NCI-H1417 (cell line): Measurements from ENCODE around the gene DYSF.
"Not testable (repeated sequence)": the region's sequence is repeated elsewhere in the genome, so short reads cannot be mapped to it uniquely, and the experiment has no call there.

Source experiments
- DNase-seq, 3 experiments: peaks; one replicate each; lab custom pipeline; 2025; lab: John Stamatoyannopoulos, UW

Gene DYSF

DNA sequence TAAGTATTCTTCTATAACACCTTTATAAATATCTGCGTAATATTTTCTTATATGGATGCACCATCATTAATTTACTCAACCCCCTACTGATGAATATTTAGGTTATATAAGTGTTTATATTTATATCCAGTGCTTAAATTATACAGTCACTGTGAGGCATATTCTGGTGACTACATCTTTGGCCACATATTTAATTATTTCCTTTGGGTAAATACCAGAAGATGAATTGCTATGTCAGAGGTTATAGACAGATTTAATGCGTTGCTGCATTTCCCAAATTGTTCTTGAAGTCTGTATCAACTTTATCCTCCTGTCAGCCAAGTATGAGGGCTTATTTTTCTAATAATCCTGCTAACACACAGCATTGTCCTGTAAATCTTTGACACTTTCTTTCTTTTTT lies 18.7 kb downstream of the DYSF start:
- no peak for DNase-seq

DNA sequence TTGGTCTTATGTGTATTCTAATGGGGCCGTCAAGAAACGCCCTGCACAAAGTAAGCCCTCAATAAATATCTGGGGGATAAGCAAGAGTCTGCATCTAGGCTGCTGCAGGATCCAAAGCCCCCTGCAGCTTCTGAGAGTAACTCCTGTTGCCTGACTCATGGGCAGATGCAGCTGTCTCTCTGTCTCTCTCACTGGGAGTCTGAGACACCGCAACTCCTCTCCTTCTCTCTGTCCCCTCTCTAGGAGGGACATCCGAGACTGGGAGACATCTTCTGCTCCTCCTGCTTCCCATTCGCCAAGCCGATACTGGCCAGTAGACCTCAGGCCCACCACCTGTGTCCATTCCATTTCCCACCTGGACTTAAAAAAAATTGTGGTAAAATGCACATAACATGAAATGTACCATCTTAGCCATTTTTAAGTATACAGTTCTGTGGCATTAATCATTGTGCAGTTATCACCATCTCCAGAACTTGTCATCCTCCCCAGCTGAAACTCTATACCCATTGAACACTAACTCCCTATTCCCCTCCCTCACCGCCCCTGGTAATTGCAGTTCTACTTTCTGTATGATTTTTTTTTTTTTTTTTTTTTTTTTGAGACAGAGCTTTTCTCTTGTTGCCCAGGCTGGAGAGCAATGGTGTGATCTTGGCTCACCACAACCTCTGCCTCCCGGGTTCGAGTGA lies 20.1 kb downstream of the DYSF start:
- no peak for DNase-seq

DNA sequence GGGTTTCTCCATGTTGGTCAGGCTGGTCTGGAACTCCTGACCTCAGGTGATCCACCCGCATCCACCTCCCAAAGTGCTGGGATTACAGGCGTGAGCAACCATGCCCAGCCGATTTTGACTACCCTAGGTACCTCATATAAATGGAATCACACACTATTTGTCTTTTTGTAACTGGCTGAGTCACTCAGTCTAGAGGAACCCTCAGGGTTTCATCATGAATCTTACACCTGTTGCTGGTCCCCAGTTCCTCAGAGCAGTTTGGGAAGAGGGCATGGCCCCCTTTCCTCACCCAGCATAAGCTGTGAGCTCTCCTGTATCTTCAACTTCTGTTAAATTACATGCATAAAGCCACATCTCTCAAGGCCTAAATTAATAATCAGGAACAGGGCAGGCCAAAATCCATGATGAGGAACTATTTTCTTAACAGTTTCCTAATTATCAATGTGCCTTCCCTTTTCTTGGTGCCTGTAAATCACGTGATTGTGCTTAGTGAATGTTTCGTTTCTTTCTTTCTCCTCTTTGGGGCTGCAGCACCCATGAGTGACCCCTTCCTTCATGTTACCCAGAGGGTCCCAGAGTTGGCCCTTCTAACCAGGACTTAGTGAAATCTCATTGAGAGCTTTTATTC lies 20.9 kb downstream of the DYSF start:
- DNase-seq: no peak

DNA sequence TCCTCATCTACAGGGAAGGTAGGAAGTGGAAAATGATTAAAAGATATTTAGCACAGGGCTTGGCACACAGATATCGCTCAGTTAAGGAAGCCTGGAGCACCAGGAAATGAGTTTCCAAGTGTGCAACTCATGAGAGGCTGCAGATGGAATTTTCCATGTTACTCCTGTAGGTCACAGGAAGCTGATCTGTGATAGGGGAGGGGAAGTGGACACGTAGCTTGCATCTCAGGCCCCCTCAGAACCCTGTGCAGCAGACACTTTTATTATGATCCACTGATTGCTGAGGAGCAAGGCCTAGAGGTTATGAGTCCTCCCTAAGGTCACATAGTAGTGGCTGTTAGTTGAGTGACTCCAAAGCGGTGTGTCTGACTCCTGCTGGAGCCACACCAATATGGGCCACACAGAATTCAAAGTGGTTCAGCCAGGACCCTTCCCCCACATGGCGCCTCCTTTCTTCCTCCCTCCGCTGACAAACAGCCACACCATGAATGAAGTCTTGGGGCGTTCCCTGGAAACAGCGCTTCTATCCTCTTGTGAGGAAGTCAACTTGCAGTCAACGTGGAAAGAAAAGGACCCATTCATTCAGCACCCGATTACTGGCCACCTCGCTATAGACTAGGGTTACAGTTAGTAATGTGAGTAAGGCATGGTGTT lies 21.5 kb downstream of the DYSF start:
- no peak for DNase-seq

DNA sequence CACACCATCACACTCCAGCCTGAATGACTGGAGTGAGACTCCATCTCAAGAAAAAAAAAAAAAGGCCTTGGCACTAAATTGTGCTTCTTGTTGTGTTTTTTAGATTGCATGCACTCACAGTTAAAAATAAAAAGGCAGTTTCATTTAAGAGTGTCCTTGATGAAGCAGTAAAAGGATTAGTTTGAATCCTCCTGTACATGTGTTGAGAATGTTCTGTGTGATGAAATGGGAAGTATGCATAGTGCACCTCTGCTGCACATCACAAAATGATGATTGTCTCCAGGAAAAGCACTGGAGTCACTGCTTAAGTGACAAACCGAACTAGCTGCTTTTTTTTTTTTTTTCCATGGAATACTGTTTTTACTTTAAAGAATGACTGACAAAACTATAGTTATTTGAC lies 23.1 kb downstream of the DYSF start:
- no peak for DNase-seq

DNA sequence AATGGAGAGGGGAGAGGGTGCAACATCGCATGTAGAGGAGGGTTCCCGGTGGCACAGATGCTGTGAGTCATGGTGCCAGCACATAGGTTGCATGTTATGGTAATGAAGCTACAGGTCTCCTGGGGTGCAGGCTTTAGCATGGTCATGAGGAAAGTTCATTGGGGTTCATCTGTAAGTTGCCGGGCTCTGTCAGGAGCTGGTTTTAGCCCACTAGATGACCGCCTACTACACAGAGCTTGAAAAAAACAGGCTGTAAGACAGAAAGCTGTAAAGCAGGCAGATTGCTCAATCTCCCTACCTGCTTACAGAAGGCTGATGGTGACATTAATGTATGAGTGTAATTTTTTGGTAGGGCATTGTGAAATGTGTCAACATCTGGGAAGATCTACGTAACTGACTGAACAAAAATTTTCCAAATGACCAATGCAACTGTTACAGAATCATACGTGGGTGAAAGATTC lies 23.9 kb downstream of the DYSF start:
- no peak for DNase-seq

DNA sequence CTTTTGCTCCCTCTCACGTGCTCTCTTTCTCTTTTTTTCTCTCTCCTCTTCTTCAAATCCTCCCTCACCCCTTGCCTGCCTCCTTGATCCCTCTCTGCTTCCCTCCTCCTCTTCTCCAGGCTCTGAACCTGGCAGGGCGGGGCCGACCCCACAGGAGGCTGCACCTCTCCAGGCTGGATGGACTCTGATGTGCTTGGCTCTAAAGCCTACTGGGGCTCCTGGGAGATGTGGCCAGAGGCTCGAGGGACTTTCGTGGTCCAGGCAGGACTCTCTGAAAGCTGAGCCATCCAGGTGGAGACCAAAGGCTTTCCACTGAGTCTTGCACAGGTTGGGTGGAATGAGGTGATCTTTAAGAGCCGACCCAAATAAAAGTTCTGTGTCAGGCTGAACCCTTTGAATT lies 25.4 kb downstream of the DYSF start:
- no peak for DNase-seq

DNA sequence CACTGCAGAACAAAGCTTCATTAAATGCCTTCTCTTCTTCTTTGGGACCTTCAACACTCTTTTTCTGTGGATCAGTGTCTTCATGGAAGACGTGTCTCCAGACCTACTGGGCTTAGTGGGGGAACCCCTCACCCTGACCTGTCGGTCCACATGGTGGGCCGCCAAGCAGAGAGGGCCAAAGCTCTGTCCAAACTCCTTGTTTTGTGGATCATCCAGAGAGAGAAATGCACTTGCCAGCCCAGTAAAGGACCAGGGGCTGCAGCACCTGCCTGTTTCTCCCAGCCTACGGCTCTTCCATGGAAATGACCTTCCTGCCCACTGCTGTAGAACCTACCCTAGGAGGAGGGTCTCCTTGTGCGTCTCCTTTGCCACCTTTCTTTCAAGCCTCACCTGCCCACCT lies 25.9 kb downstream of the DYSF start:
- no peak for DNase-seq

DNA sequence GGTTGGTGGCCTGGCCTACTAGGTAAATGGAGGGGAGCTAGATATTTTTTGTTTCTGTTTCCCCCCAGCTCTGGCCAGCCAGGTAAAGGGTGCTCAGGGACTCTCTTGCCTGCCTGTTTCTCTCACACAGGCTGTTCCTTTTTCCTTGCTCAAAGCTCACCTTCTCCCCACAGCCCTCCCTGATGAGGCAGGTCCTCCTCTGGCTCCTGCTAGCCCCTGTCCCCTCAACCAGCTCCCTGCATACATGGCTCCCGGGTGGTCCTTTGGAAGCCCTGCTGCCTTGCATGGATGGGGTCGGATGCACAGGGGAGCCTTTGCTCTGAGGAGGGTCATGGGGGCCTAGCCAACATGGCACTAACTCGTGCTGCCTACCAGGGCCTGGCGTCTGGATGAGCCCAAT lies 27.8 kb downstream of the DYSF start:
- no peak for DNase-seq

DNA sequence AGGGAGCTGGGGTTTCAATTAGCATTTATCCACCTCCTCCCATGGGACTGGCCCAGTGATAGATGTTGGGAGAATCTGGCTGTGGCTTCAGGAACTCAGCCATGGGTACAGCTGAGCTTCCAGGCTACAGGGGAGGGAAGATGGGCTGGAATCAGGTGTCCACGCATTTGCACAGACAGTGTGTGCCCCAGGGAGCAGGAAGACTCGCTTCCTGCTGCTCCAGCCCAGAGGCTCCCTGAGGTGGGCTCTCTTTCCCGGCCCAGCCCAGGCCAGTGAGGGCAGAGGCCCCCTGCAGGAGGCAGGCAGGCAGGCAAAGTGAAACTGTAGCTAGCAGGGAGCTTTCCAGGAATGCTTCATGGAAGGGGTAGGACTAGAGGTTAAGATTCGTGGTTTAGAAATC lies 28.7 kb downstream of the DYSF start:
- DNase-seq: no peak

DNA sequence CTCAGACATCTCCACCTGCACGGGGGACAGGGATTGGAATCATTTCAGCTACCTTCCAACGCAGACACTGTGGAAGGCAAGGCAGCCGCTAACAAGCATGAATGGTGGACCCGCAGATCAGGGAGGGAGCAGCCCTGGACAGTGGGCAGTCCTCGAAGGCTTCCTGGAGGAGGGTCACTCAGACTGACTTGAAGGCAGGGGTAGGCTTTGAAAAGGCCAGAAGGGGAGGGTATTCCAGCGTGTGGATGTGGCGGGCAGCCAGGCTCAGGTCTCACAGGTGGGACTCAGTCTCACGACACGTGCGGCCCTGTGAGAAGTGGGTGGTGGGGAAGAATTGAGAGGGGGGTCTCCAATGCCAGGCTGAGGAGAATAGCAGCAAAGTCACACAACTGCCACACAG lies 29.9 kb downstream of the DYSF start:
- DNase-seq: no peak

DNA sequence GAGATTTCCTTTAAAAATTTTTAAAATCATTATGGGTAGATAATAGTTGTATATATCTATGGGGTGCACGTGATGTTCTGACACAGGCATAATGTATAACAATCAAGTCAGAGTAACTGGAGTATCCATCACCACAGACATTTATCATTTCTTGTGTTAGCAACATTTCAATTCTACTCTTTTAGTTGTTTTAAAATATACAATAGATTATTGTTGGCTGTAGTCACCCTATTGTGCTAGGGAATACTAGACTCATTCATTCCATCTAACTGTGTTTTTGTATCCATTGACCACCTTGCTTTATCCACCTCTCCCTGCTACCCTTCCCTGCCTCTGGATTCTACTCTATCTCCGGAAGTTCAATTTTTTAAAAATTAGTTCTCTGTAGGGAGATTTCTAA lies 31.0 kb downstream of the DYSF start:
- no peak for DNase-seq

DNA sequence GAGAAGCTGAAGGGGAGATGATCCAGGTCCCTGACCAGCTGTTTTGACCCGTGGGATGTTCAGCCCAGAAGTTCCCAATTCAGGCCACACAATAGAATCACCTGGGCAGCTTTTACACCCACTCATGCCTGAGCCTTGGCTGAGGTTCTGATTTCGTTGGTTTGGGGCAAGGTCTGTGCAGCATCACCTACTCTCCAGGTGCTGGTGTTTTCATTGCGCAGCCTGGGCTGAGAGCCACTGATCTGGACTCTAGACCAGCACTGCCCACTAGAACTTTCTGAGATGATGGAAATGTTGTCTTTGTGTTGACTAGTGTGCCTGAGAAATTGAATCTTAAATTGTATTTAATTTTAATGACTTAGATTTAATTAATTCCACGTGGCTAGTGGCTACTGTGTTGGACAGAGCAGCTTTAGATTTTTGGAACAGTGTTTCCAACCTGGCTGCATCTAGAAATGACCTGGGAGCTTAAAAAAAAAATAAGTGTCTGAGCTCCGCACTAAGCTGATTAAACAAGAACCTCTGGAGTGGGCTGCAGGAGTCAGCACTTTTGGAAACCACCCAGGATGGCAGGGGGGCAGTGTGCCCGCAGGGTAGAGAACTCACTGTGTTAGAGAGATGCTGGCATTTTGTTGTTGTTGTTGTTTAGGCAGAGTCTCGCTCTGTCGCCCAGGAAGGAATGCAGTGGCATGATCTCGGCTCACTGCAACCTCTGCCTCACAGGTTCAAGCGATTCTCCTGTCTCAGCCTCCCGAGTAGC lies 33.7 kb downstream of the DYSF start:
- DNase-seq: no peak

DNA sequence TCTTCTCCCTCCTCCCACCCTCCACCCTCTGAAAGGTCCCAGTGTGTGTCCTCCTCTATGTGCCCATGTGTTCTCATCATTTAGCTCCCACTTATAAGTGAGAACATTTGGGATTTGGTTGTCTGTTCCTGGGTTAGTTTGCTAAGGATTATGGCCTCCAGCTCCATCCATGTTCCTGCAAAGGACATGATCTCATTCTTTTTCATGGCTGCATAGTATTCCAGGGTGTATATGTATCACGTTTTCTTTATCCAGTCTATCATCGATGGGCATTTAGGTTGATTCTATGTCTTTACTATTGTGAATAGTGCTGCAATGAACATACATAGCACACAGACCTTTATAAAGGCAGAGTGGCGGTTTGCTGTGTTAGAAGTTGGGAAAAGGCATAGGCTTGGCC lies 38.2 kb downstream of the DYSF start:
- DNase-seq: not testable (repeated sequence)

DNA sequence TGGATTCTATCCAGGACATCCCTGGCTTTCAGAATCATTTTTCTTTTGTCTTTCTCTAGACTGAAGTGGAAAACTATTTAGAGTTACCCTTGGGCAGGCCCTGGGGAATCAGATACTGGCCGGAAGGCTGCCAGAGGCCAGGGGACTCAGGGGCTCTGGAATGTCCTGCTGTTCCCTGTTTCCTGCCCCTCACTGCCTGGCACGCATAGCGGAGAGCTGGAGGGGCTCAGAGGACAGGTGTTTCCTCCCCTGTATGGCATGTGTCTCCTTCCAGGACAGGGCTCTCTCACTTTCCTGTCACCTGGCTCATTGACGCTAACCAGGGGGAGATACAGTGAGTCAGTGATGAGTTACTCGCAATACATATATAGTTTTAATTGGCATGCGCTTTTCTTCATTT lies 38.8 kb downstream of the DYSF start:
- DNase-seq: no peak

DNA sequence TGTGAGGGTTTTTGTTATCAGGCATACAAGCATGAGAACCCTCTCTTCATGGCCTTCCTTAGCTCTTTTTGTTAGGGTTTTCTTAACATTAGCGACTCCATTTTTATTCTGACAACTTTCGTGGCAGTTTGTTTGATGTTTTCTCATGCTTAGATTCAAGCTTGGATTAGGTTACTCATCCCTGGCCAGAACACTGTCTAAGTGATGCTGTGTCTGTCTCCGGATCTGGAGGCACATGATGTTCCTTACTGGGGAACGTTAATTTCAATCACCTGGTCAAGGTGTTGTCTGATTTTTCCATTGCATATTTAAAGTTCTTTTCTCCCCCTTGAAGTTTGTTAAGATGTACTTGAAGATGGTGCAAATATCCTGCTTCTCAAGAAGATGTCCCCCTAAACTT lies 40.7 kb downstream of the DYSF start:
- DNase-seq: peak in 1 of 3 experiments; percentile 7

DNA sequence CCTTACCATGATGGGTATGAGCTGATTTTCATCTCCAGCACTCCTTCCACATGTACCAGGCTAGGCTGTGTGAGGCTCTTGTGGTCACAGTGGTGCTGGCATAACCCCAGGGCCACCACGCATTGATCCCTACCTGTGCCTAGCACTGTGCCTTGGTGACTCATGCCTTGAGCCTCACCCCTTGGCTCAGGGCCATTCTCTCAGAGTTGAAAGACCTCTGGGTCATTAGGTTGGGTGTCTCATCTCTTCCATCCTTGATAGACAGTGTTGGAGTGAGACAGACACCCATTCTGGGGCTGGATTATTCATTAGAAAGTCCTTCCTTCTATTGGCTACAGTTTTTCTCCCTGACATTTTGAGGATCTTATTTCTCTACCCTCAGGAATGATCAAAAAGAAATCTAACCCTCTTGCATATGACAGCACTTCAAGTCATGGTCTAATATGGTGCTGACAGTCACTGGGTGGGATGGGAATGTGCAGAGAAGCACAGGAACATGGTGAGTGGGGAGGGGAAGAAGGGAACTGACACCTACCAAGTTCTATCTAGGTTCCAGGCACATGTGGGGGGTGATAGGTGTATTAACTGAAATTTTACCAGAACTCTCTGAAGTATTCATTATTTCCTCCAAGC lies 41.3 kb downstream of the DYSF start:
- no peak for DNase-seq

DNA sequence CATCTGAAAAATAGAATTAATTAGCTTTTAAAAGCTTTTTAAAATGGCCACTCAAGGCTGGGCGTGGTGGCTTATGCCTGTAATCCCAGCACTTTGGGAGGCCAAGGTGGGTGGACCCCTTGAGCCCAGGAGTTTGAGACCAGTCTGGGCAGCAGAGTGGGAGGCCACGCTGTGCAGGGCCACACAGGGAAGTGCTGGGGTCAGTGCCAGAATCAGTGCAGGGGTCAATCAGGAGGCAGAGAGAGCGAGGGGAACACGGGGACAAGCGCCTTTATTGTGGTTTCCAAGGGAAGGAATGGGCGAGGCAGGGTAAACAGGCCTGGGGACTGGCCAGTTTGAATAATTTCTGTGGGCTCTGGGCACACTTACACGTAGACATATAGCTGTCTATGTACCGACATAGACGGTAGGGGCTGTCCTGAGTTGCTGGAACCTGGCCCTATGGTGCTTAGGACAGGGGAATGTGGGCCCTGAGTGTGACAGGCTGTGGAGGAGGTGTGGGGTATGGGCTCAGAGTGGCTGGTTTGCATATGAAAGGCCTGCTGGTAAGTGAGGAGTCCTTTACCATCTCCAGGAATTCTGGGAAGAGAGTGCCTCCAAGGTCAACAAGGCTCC lies 42.9 kb downstream of the DYSF start:
- no peak for DNase-seq

DNA sequence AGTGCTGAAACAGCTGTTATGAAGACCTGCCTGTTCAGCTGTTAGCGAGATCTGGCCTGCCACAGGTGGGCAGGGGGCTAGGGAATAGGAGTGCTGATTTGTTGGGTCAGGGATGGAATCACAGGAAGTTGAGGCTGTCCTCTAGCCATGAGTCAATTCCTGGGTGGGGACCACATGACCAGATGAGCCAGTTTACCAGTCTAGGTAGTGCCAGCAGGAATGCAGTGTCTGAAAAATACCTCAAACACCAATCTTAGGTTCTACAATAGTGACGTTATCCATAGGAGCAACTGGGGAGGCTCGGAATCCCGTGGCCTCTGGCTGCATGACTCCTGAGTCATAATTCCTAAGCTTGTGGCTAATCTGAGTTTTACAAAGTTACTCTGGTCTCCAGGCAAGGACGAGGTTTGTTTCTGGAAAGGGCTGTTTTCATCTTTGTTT lies 44.9 kb downstream of the DYSF start:
- no peak for DNase-seq

DNA sequence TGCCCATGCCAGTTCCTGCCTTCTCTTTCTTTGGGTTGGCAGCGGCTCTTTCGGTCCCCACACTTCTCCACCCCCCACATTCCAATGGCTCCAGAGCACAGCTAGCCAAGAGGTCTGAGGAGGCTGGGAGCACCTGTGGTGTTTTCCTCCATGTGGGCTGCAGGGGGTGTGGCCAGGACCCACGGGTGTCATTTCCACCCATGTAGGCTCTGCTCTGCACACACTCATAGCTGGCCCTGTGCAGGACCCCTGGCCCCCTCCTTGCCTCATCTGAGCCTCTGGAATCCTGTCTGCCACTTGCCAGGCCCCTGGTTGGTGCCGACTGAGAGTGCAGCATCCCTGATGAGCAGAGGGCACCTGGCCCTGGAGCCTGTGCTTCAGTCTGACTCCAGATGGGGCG lies 46.3 kb downstream of the DYSF start:
- no peak for DNase-seq

DNA sequence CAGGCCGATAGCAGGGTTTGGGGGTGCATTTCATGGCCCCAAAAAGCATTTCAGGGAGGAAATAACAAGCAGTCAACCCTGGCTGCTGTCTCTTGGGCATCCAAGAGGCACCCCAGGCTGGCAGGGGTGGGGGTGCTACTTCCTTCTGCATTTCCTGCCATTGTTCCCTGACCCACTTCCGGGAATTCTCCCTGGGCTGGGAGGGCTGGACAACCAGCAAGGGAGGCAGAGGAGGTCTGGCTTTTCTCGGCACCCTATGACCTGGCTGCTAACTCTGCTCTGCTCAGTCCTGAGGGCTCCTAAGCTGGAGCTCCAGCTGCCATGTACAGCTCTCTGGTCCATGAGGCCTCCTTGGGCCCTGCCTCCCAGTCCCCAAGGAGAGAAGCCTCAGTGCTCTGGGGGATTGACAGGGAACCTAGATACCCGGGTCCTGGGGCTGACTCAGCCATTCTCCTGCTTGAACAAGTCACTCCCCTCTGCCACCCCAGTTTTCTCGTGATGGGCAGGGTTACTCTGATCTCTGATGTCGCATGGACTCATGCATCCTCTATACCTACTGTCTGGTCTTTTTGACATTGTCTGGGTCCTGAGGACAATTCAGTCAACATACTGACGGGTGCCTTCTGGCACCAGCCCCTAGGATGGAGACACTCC lies 47.2 kb downstream of the DYSF start:
- no peak for DNase-seq
